GM19452 (cell line): ENCODE results near the gene STK24.
A peak's percentile ranks its signal among the peaks of the same experiment; 100 is the strongest.

Experiments
- ATAC-seq: cut with Tn5 transposase; IDR thresholded peaks from one replicate; pipeline ENCODE4 v1.9.1; 2021; ENCODE audit not compliant: unreplicated experiment

The STK24 gene

GRCh38 chr13:98512774-98513665 lies 63.9 kb downstream of the STK24 start:
- ATAC-seq: no peak

- no peak for ATAC-seq
Measured at GRCh38 chr13:98511435-98511834, 65.5 kb downstream of the STK24 start.

DNA sequence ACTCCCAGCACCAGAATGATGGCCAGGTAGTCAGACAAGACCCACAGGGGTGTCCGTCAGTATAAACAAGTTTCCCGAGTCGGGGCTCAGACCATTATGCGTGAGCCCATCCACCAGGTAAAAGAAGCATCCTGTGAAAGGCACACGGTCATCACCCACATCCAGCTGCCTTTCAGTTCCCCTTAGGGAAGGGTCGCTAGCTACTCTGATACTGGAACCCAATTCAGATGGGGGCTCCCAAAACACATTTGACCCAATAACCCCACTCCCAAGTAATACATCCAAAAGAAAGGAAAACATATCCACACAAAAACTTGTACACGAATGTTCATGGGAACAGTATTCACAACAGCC lies 66.8 kb downstream of the STK24 start:
- no peak for ATAC-seq

DNA sequence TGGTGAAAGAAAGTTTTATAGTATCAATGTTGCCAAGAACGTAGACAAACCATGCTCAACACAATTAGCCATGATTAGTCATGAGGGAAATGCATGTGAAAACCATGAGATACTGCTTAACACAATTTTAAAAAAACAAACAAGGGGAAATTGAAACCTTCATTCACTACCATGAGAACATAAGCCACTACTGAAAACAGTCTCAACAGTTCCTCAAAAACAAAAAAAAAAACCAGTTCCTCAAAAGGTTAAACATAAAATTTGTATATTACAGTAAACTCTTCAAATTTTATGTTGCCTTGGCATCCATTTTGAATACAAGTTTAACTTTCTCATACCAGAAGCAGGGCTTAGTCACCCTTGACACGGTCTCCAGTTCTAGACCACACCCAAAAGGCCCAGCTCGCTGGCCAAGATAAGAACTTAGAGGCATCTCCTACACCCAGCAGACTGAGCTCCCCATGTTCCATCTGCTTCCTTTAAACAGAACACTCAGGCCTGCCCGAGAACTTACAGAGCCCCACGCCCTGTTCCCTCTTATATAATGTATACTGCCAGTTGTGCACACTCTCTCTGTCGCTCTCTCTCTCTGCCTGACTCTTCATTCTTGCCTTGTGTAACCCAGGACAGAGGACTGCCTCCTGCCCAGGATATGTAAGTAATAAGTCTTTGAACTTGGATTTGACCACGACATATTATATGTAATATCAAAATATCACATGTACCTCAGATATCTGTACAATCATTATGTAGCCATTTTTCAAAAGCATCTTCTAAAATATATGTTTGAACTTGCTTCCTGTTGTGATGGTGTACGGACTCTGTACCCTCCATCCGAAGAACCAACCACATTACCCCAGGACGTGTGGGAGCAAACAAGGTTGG lies 67.4 kb downstream of the STK24 start:
- peak; percentile 59 for ATAC-seq

GRCh38 chr13:98508685-98509084 lies 68.2 kb downstream of the STK24 start:
- no peak for ATAC-seq

DNA sequence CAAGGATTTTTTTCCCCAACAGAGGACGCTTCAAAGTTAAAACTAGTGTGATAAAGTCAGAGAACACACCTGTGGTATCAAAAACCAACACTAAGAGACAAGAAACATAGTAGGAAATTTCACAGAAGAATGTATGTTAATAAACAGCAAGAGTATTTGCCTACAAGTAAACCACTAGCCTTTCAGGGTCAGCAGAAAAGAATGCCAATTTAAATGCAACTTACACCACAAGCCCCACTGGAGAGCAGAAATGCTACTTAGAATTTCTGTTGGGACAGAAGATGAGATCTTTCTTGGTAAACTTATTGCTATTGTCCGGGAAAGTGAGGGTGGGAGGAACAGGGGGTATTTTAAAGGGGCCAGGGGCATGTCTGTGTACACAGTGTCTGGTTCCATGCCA lies 68.6 kb downstream of the STK24 start:
- ATAC-seq: no peak

DNA sequence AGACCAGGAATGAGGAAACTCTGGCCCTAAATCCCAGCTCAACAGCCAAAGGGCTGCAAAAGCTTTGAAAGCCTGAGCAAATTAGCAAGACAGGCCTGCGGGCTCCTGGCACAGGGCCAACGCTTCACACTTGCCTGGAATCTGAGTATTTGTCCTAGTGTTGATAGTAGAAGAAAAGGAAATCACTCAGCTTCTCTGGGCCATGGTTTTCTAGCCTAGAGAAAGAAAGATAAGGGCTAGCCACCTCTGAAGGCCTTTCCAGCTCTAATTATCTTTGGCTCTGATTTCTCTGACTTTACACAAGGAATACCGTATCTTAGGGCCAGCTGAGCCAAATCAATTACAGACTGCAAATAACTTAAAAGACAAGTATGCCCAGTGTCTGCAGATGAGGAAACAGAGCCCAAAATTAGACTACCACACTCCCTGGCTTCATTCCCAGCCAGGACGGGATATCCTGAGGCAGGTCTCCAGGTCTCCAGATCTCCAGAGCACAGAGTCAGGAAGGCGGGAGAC lies 69.6 kb downstream of the STK24 start:
- no peak for ATAC-seq

DNA sequence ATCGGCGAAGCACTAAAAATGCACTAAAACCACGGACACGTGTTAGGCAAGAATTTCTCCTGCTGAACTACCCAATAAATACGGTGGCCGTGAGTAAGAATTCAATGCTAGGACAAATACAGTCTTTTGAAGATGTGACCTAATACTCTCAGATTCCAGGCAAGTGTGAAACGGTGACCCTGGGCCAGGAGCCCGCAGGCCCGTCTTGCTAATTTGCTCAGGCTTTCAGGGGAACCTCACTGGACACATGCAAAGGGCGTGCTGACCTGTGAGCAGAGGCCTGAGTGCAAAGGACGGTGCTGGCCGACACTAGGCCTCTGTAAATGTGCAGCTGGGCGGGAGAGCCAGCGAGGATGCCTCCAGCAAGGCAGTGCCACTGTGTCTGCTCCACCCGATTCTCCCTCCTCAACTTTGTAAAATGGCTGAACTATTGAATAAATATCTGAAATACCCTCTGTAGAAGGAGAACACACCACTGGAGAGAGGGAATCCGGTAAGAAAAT lies 70.1 kb downstream of the STK24 start:
- no peak for ATAC-seq

- no peak for ATAC-seq
Measured at GRCh38 chr13:98506322-98506721, 70.6 kb downstream of the STK24 start.

GRCh38 chr13:98505217-98505616 lies 71.7 kb downstream of the STK24 start:
- ATAC-seq: no peak

DNA sequence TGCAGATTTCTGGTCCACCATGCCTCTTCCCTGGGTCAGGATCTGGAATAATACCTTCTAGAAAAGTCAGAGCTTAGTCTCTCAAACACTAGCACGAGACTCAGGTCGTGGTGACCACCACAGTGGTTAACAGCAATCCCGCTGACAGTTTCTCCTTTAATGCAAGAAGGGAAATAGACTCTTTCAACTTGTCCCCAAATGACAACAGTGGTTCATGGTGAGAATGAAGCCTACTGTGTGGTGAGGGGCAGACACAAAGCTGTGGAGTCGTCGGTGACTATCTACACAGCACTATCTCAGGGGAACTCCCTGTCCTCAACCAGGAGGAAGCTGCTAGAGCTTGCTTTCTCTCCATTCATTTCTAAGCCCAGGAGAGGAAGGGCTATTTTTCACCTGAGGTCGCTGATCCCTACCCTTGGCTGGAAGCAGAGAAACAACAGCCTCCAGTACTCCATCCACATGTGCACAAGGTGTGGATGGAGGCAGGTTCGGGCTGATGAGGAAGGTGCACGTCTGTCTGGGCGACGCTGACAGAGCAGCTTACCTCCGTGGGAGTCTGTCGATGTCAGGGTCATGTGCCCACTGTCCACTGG lies 72.4 kb downstream of the STK24 start:
- ATAC-seq: peak; percentile 49

GRCh38 chr13:98504029-98504351 lies 72.9 kb downstream of the STK24 start:
- ATAC-seq: no peak

DNA sequence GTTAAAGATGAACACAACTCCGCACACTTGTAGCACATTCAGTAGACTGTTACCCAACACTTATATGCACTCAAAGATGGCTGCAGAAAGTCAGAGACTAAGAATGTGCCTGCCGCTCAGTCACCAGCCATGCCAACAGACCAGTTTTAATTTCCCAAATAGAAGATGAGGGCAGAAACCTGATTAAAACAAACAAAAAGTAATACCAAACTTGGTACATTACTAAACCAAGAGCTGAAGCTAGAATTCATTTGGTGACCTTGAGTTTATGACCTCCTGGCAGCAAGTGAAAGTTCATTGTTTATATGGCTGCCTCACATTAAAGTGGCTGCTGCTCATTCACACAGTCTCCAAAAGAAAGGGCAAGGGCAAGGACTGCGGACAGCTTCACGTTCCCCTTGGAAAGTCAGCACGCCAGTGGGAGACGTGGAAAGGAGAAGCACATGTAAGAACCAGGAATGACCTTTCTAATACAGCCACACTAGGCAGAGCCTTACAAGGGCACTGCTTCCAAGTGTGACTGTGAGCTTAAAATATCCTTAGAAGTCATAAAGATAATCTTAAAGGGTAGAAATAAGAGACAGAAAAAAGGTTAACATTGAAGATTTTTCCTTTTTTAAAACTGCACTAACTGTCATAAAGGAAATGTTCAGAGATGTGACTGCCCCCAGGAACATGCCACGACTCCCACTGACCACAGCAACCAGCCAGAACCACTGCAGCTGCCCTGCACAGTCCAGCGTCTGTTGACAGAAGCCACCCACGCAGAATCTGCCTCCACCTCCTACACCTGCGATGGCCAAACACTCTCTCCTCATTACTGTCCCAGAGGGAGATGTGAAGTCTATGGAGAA lies 73.5 kb downstream of the STK24 start:
- ATAC-seq: no peak

- peak; percentile 76 for ATAC-seq
Measured at GRCh38 chr13:98500963-98501421, 75.9 kb downstream of the STK24 start.

GRCh38 chr13:98496966-98497365 lies 79.9 kb downstream of the STK24 start:
- ATAC-seq: no peak

DNA sequence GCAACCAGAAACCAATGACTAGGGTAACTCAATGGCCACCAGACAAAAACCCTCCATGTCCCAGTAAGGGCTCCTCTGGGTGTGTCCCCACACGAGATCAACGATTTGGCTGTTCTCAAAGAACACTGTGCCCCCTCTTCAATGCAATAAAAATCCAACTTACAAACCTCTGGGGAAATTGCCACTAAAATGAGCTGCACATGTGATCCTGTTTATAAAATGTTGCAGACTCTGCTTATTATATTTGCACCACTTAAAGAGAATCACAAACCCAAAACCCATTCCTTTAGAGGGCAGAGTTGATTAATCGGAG lies 80.5 kb downstream of the STK24 start:
- ATAC-seq: no peak

DNA sequence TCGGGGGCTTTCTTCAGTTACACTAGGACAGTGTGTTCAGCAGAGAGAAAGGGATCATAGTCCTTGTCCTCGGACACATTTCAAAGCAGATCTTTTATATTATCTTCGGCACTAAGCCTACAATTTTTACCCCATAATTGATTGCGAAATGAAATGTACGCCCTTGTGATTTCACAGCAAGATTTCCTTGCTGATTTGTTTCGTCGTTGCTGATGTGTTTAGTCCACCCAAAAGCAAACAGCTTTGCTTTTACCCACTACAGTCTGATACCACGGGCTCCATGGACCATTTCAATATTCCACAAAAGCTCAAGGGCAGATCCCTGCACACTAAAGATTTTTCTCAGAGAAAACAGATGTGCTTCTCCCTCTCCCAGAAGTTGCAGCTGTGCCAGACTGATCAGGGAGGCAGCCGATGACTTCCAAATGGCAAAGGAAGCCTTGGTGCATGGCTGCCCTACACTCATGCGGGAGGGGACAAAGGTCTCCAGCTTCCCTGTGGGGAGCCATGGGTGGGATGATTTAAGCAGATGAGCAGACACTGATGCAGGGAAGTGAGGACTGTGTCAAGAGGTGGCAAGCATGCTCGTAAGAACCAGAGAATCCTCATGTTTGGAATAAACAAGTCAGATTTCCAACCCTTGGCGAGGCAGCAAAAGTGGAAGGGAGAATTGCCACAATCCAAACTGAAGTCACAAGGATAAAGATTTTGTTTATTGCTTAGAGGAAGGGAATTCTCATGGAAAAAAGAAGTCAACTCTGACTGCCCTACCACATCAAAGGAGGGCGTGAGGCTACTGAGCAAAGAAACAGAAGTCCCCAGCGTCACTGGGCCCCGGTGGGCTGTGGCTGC lies 81.1 kb downstream of the STK24 start:
- no peak for ATAC-seq

DNA sequence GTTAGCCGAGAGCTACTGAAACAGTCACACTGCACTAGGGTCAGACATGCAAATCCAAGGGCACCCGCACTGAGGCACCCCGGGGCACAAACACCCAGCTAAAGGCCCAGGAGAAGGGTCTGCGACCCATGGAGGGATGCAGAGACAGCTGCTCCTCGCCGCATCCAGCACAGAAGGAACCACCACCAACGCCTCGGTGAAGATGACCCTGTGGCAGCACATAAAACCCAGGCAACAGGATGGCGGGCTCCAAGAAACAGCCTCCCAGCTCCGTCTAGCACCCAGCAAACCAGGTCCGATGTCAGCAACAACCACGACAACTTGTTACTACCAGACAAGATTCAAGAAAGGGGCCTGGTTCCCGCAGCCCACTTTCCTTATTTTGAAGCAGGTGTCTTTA lies 82.1 kb downstream of the STK24 start:
- ATAC-seq: no peak

DNA sequence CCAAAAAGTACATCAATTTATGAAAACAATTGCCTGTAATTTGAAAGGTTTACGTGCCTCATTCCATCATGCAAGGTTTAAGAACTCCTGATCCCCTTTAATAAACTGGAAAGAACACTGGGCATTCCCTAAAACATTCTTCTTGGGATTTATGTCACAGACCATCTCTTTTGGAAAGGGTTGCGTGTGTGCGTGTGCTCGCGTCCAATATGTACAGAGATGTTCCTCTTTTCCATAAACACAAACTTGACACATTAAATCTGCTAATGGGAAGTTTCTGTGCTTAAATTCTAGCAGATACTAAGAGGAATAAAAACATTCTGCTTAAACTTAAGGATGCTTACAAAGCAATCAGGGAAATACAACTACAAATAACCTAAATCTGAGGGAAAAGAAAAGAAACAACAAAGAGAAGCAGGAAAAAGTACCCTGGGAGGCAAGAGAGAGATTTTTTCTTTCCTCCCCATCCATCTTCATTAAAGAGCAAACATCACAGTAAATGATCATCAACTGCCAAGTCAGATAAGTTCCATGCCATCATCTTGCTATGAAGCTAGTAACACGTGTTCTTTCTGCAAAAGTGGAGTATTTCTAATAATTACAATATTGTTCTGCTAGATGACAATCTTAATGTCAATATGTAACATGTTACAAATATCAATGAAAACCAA lies 83.7 kb downstream of the STK24 start:
- ATAC-seq: no peak
